Measurements from ENCODE around the gene PHLDA3. TPM values are rescaled to one million over a fixed set of nuclear protein-coding genes. Genes with fewer than 3 reads are reported as not detected.

The PHLDA3 gene
- total and polyA plus RNA-seq, 2 donors from 2014 or later, result 25.6 to 27.3 TPM

DNA sequence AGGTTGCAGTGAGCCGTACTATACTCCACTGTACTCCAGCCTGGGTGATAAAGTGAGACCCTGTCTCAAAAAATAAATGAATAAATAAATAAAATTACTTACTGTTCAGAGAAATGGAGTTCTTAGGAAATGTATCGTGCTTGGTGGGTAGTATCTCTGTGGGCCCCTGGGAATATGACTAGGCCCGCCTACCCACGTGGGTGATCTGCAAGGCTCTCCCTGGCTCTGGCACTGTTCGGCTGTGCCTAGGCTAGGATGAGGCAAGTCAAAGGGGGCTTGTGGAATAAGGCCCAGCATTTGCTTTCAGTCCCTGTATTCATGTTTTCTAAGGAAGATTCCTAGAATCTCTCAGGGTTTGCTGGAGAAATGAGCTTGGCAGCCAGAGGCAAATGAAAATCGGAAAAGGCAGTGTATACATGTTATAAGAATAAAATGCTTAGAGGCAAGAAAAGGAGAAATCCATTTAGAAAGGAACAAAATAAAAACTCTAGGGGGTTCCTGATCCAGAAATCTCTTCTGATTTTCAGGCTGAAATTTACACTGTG, 42.5 kb upstream of the PHLDA3 start:
- DNase-seq (no peak), FAIRE-seq (no peak)
- H3K4me3 ChIP-seq (ENCODE audit: low read length in 3 of 3), result no peak overlapping the region
- TF ChIP-seq, protein P1, sequence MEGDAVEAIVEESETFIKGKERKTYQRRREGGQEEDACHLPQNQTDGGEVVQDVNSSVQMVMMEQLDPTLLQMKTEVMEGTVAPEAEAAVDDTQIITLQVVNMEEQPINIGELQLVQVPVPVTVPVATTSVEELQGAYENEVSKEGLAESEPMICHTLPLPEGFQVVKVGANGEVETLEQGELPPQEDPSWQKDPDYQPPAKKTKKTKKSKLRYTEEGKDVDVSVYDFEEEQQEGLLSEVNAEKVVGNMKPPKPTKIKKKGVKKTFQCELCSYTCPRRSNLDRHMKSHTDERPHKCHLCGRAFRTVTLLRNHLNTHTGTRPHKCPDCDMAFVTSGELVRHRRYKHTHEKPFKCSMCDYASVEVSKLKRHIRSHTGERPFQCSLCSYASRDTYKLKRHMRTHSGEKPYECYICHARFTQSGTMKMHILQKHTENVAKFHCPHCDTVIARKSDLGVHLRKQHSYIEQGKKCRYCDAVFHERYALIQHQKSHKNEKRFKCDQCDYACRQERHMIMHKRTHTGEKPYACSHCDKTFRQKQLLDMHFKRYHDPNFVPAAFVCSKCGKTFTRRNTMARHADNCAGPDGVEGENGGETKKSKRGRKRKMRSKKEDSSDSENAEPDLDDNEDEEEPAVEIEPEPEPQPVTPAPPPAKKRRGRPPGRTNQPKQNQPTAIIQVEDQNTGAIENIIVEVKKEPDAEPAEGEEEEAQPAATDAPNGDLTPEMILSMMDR (IDR thresholded peaks at IDR 0.05; ENCODE audit: borderline replicate concordance, extremely low read depth, insufficient read depth), result no peak
- H3K36me3 ChIP-seq (ENCODE audit: control insufficient read depth in 2 of 3, insufficient read depth in 3 of 3, low read length in 3 of 3), result no peaks in the 10 kb centered on the region
- peaks cover 3 to 21% (median 18%) of the 10 kb centered on the region in 3 donors for H3K4me1 ChIP-seq (ENCODE audit: control insufficient read depth in 2 of 3, insufficient read depth in 2 of 3, low read depth in 1 of 3, low read length in 3 of 3)
- peak overlapping the region in 1 of 3 donors; percentile 2 for H3K9ac ChIP-seq (ENCODE audit: low read length in 3 of 3)
- peak overlapping the region; percentile 26 to 73 for H3K27ac ChIP-seq (ENCODE audit: low read depth in 2 of 2, low read length in 2 of 2)
- intact Hi-C loops (cut with DNase I), result loop anchor here (10.0 kb wide), 1 partner anchor 67 kb away; no protein-coding TSS in a partner anchor
- H3K9me3 ChIP-seq (ENCODE audit: control insufficient read depth in 2 of 3, insufficient read depth in 1 of 3, low read length in 3 of 3), result no peaks in the 10 kb centered on the region
- H3K27me3 ChIP-seq (ENCODE audit: control insufficient read depth, insufficient read depth, low read length), result no peaks in the 10 kb centered on the region

DNA sequence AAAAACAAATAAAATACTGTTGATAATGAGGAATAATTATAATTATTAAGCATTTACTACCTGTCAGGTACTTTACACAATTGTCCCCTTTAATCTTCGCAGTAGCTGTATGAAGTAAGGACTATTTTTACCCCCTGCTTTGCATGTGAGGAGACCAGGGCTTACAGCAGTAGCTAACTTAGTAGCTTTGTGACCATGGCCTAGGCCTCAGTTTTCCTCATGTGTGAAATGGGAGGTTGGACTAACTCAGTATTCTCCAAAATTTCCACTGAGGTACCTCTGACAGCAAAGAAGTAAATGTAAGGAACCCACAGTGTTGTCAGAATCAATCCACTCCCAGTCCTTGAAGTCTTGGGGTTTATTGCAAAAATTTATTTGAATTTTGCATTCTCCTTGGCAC, 41.7 kb upstream of the PHLDA3 start:
- no peak for FAIRE-seq
- H3K27me3 ChIP-seq (ENCODE audit: control insufficient read depth, insufficient read depth, low read length), result no peaks in the 10 kb centered on the region
- intact Hi-C loops (cut with DNase I), result loop anchor here (10.0 kb wide), 1 partner anchor 66 kb away; no protein-coding TSS in a partner anchor
- TF ChIP-seq, protein P1 (IDR thresholded peaks at IDR 0.05; ENCODE audit: borderline replicate concordance, extremely low read depth, insufficient read depth), result no peak
- no peaks in the 10 kb centered on the region for H3K36me3 ChIP-seq (ENCODE audit: control insufficient read depth in 2 of 3, insufficient read depth in 3 of 3, low read length in 3 of 3)
- H3K9ac ChIP-seq (ENCODE audit: low read length in 3 of 3), result no peak overlapping the region
- H3K9me3 ChIP-seq (ENCODE audit: control insufficient read depth in 2 of 3, insufficient read depth in 1 of 3, low read length in 3 of 3), result no peaks in the 10 kb centered on the region
- no peak overlapping the region for H3K27ac ChIP-seq (ENCODE audit: low read depth in 2 of 2, low read length in 2 of 2)
- H3K4me3 ChIP-seq (ENCODE audit: low read length in 3 of 3), result no peak overlapping the region
- peaks cover 4 to 24% (median 24%) of the 10 kb centered on the region in 3 donors for H3K4me1 ChIP-seq (ENCODE audit: control insufficient read depth in 2 of 3, insufficient read depth in 2 of 3, low read depth in 1 of 3, low read length in 3 of 3)
- DNase-seq, result no peak

DNA sequence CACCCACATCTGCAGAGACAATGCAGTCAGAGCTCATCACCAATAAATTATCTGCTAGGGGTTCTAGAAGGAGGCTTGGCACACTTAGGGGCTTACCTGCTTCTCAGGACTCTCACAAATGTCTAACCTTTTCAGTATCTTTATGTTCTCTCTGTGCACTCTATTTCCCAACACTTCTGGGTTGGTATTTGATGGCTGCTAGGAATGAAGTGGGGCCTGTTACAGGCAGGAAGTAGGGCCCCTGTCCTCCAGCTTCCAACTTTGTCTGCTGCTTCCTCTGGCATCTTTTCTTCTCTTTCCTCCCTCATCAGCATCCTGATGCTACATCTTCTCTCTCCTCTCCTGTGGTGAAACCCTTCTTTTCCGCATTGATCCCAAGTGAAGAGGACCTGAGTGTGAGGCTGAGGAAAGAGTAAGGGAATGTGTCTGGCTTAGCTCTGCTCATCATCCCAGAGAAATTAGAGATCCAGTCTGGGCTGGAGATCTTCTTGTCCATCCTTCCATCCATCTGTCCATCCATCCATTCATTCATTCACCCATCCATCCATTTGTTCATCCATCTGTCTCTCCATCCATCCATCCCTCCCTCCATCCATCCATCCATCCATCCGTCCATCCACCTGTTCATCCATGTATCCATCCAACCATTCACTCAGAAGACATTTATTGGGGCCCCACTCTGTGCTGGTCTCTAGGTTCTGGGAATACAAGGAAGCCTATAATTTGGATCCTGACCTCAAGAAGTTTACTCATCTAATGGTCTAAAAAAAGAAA, 40.8 kb upstream of the PHLDA3 start:
- TF ChIP-seq, protein P1 (IDR thresholded peaks at IDR 0.05; ENCODE audit: borderline replicate concordance, extremely low read depth, insufficient read depth), result no peak
- no peak overlapping the region for H3K27ac ChIP-seq (ENCODE audit: low read depth in 2 of 2, low read length in 2 of 2)
- no peak overlapping the region for H3K4me3 ChIP-seq (ENCODE audit: low read length in 3 of 3)
- no peaks in the 10 kb centered on the region for H3K9me3 ChIP-seq (ENCODE audit: control insufficient read depth in 2 of 3, insufficient read depth in 1 of 3, low read length in 3 of 3)
- H3K4me1 ChIP-seq (ENCODE audit: control insufficient read depth in 2 of 3, insufficient read depth in 2 of 3, low read depth in 1 of 3, low read length in 3 of 3), result peaks cover 12 to 30% (median 24%) of the 10 kb centered on the region in 3 donors
- DNase-seq, result no peak
- intact Hi-C loops (cut with DNase I), result loop anchor here (10.0 kb wide), 1 partner anchor 65 kb away; no protein-coding TSS in a partner anchor
- no peak overlapping the region for H3K9ac ChIP-seq (ENCODE audit: low read length in 3 of 3)
- no peak for FAIRE-seq
- no peaks in the 10 kb centered on the region for H3K36me3 ChIP-seq (ENCODE audit: control insufficient read depth in 2 of 3, insufficient read depth in 3 of 3, low read length in 3 of 3)
- H3K27me3 ChIP-seq (ENCODE audit: control insufficient read depth, insufficient read depth, low read length), result no peaks in the 10 kb centered on the region
